SHP77 (cell line): Measurements from ENCODE around the gene CRIM1.

Experiments used
- DNase-seq, 2 experiments: peaks; one replicate each; lab custom pipeline; 2025; lab: John Stamatoyannopoulos, UW

Gene CRIM1

DNA sequence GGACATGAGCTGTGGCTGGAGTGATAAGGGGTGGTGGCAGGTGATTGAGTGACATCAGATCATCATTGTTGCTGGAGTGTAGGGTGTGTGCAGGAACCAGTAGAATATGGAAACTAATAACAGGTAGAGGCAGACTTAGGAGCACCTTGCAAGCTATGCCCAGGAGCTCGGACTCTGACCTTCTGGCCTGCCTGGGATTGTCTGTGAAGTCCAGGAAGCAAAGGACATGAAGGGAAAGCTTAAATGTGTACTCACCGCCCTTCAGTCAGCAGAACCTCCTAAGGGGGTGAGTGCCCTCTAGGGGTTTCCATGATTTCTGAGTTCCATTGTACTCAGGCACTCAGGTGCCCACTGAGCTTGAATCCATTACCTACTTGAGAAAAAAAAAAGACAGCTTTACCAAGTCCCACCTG is 104.2 kb downstream of the CRIM1 start:
- DNase-seq: peak; percentile 36 to 42

GRCh38 chr2:36461039-36461681 is 105.6 kb downstream of the CRIM1 start:
- DNase-seq: no peak

DNA sequence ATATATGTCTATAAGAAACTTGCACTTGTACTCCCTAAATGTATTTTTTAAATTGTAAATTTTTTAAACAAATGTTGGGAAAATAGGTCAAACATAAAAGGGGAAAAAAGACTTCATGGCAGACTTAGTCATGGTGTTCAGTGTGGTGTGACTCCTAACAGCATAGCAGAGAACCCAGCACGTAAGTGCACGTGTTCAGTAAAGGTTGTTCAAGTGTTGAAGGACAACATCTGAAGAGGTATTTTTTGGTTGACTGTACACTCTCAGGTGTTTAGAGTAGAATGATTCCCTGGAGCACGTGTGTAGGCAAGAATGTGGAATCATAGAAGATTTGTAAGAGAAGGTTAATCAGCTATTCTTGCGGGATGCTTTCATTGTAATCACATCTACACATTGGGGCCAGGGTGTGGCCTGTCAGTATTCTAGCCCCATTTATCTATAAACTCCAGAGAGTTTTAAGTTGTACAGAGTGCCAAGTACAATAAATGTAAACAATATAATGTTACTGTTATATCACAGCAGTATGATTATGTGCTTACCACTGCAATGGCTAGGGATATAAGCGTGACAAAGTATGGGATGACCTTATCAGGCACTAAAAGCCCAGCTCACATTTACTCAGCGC is 106.8 kb downstream of the CRIM1 start:
- no peak for DNase-seq

- no peak for DNase-seq
Measured at GRCh38 chr2:36463365-36463764, 107.8 kb downstream of the CRIM1 start.

DNA sequence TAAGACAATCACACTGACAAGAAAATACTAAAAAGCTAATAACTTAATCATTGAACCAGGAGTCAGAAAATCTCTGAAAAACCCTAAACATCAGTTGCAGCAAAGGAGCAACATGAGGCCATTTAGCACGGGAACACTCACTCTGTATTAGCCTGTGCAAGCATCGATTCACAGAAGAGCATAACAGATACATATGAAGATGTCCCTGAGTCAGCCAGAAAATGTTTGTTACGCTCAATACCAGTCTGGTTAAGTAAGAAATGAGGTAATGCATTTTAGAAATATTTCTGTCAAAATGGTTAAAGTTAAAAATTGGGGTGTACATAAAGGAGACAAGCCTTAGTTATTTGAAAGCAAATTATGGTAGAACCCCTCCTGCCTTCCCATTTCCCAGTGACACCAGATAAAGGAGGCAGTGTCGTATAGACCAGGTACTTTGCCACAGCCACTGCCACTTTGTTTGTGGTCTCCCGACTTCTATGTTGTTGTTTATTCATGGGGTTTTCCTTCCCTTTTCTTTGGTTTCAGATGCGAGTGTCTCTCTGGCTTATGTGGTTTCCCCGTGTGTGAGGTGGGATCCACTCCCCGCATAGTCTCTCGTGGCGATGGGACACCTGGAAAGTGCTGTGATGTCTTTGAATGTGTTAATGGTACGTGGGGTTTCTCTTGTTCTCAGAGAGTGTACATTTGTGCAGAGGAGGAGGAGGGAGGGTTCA is 108.6 kb downstream of the CRIM1 start:
- DNase-seq: no peak

GRCh38 chr2:36466135-36466534 is 110.6 kb downstream of the CRIM1 start:
- DNase-seq: no peak

DNA sequence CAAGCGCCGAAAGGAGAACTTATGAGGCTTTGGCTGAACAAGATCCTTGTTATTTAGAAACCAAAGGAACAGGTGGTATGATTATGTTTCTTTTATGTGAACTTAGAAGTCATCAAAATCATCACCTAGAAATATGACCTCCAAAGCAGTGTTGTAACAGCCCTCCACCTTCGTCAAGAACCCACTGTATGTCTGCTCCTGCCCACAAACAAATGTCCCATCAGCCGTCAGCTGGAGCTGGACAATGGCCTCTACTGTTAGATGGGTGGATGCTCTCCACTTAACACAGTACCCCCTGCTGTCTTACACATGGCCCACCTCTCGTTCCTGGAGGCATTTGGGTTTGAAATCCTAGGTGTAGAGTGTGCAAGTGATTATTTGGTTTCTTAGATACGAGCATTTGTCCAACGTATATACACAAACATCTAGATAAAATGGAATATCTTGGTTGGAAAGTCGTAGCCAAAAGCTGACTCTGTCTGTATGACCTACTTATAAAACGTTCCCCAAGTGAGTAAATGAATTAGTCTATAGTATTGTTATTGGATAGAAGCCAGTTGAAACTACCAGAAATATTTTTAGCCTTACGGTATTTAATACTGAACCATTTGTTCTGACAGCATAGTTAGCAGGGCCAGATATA is 113.0 kb downstream of the CRIM1 start:
- DNase-seq: no peak

DNA sequence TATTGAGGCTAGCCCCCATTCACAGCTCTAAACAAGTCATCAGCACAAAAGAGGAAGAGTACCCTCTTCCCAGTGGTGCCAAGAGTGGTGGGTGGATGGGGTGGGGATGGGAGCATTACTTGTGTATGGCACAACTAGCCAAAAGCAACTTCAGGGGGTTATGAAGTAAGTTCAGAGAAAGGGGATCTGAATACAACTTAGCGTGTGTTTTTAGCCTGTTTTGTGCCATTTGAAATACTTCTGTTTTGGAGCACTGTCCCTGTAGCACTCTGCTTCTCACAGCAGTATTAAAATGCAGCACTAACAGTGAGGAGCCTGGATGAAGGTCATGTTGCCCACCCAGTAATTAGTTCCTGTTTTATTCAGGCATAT is 113.5 kb downstream of the CRIM1 start:
- no peak for DNase-seq

GRCh38 chr2:36469710-36470109 is 114.1 kb downstream of the CRIM1 start:
- no peak for DNase-seq

- no peak for DNase-seq
Measured at GRCh38 chr2:36473230-36473629, 117.7 kb downstream of the CRIM1 start.

- DNase-seq: no peak
Measured at GRCh38 chr2:36476411-36476810, 120.8 kb downstream of the CRIM1 start.

- DNase-seq: no peak
Measured at GRCh38 chr2:36477315-36477714, 121.7 kb downstream of the CRIM1 start.

GRCh38 chr2:36477746-36478145 is 122.2 kb downstream of the CRIM1 start:
- no peak for DNase-seq

DNA sequence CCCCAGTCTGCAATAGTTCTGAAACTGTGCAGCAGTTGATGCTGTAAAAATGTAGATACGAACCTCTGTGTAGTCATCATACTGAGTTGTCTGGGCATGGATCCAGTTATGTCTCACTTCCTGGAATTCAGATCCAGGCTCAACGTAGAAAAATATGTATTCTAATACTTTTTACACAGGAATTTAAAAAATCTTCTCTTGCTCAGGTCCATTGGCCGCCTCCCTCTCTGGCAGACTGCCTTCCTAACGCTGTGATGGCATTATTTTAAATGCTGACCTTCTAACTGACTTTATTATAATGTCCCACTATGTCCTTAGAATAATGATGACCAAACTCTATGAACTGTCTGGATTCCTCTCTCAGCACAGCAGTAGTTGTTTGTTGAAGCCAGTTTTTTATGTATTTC is 122.8 kb downstream of the CRIM1 start:
- DNase-seq: no peak

- DNase-seq: no peak
Measured at GRCh38 chr2:36478999-36479398, 123.4 kb downstream of the CRIM1 start.

DNA sequence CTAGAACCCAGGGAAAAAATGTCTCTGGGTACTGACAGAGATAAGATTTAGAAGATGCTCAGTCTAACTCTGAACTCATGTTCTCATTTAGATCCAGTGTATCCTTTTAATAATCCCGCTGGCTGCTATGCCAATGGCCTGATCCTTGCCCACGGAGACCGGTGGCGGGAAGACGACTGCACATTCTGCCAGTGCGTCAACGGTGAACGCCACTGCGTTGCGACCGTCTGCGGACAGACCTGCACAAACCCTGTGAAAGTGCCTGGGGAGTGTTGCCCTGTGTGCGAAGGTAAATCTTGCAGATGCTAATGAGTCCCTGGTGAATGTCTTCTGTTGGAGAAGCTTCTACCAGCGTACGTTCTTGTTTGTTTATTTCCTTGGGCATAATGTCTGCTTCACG is 123.8 kb downstream of the CRIM1 start:
- DNase-seq: no peak

GRCh38 chr2:36480028-36480427 is 124.5 kb downstream of the CRIM1 start:
- no peak for DNase-seq

- no peak for DNase-seq
Measured at GRCh38 chr2:36480636-36481035, 125.1 kb downstream of the CRIM1 start.

DNA sequence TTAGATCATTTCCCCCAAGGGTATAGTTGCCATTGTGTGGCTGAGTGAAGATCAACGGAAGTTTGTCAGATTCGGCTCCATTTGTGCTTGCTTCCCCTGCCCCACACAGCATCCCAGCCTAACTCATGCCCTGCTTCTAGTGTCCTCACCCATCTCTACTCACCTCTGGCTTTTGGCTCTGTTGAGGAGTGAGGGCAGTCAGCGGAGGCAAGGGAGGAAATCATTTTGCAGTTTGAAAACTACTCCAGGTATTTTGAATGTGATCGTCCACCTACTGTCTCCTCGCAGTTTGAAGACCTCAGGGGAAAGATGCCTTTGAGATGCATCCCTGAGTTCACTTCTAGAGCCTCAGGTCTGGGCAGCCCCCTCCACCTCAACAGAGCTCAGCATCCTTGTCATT is 126.1 kb downstream of the CRIM1 start:
- no peak for DNase-seq

GRCh38 chr2:36482576-36483214 is 127.1 kb downstream of the CRIM1 start:
- DNase-seq: no peak

DNA sequence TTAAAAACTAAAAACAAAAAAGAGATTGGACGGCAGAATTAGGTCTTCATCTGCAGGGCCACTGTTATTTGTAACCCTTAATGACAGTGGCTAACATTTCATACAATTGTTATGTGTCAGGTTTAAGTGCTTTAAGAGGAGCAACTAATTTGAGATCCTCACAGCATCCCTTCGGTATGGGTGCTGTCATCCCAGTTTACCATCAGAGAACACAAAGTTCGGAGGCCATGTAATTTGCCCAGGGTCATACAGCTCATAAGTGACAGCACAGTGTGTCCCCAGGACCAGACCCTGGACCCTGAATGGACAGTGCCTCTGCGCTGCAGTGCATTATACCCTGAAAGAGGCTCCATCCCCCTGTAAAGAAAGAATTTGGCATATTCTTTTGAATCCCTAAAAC is 127.7 kb downstream of the CRIM1 start:
- no peak for DNase-seq

DNA sequence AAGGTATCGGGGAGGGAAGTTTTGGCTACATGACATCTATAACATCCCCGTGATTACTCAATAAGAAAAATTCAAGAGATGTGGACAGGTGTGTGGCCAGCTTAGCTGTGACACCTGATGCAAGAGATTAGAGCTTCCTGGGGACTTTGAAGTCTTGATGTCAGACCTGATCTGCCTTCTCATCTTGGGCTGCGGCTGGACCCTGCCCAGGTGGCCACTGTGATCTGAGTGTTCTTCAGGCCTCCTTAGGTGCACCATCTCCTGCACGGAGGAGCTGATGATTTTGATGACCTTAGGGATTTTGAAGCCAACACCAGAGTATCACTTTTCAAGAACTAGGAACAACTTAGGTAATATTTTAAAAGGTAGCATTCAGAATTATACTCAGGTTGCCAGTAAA is 128.9 kb downstream of the CRIM1 start:
- DNase-seq: no peak

- no peak for DNase-seq
Measured at GRCh38 chr2:36485521-36485920, 129.9 kb downstream of the CRIM1 start.
